Nephron (organoid): ENCODE measurements around the gene PSMA6.
A peak's percentile ranks its signal among the peaks of the same experiment; 100 is the strongest.
"Not testable (repeated sequence)": the region's sequence is repeated elsewhere in the genome, so short reads cannot be mapped to it uniquely, and the experiment has no call there.

Experiments
- H3K27ac Mint-ChIP-seq, 3 experiments: 2 replicates each; pipeline ENCODE4 v1.8.0; 2020; ENCODE audit warnings: mixed read lengths in 3 of 3, mild to moderate bottlenecking in 2 of 3, moderate library complexity in 1 of 3
- H3K27me3 Mint-ChIP-seq: 2 replicates; pipeline ENCODE4 v1.8.0; 2021; ENCODE audit warnings: low read depth, mild to moderate bottlenecking, moderate library complexity, mixed read lengths
- H3K36me3 Mint-ChIP-seq: 2 replicates; pipeline ENCODE4 v1.8.0; 2020; ENCODE audit warnings: low read depth, mixed read lengths
- H3K4me1 Mint-ChIP-seq: 2 replicates; pipeline ENCODE4 v1.8.0; 2020; ENCODE audit warnings: mixed read lengths
- H3K4me3 Mint-ChIP-seq, 3 experiments: 2 replicates each; pipeline ENCODE4 v1.8.0; 2020; ENCODE audit warnings: mild to moderate bottlenecking in 3 of 3, mixed read lengths in 3 of 3, moderate library complexity in 2 of 3
- H3K9me3 Mint-ChIP-seq: 2 replicates; pipeline ENCODE4 v1.8.0; 2020; ENCODE audit warnings: mixed read lengths
- TF ChIP-seq, protein P1 (sequence below), 3 experiments: fragments of 200-600 bp; sonication (generic); IDR thresholded peaks; one replicate each; pipeline ENCODE4 v1.5.0; 2021; ENCODE audit warnings: antibody characterized with exemption in 3 of 3; ENCODE audit not compliant: unreplicated experiment in 3 of 3

Gene PSMA6

DNA sequence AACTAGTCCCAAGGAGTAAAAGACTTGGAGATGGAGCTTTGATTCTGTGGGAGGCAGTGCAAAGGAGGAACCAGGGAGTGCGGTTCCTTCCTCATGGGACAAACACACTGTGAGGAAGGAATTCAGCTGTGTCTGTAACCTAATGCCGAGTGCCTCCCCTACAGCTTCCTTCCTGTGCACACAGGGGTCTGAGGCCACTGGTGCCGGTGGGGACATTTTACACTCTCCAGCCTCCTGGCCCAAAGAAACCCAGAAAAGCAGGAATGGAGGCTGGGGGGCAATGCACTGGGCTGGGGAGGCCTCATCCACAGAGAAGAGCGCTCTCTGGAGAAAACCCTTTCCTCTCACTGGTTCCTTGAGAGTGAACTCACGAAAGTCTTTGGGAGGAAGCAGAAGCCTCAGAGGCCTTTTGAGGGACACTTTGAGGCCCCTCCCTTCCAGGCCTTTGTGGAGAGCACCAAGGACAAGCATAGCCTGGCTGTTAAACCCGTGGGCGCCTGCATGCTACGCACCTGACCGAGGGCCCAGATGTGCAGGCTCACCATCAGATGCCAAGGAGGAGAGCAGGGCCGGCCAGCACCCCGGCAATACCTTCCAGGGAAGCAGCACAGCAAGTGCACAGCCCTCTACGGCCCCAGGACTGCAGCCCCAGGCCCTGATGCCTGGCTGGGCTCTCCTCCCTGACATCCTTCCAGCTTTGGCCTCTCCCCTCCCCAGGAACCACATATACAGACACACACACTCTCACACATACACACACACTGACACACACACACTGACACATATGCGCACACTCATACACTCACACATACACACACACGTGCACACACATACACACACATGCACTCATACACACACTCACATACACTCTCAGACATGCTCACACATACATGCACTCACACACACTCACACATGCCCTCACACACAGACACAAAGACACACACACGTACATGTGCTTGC is 60.4 kb downstream of the PSMA6 start:
- no peaks in the 10 kb centered on the region for H3K9me3 Mint-ChIP-seq
- TF ChIP-seq, protein P1, sequence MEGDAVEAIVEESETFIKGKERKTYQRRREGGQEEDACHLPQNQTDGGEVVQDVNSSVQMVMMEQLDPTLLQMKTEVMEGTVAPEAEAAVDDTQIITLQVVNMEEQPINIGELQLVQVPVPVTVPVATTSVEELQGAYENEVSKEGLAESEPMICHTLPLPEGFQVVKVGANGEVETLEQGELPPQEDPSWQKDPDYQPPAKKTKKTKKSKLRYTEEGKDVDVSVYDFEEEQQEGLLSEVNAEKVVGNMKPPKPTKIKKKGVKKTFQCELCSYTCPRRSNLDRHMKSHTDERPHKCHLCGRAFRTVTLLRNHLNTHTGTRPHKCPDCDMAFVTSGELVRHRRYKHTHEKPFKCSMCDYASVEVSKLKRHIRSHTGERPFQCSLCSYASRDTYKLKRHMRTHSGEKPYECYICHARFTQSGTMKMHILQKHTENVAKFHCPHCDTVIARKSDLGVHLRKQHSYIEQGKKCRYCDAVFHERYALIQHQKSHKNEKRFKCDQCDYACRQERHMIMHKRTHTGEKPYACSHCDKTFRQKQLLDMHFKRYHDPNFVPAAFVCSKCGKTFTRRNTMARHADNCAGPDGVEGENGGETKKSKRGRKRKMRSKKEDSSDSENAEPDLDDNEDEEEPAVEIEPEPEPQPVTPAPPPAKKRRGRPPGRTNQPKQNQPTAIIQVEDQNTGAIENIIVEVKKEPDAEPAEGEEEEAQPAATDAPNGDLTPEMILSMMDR (IDR thresholded peaks at IDR 0.05; ENCODE audit: unreplicated experiment in 3 of 3) = no peak
- H3K27me3 Mint-ChIP-seq = no peaks in the 10 kb centered on the region
- H3K27ac Mint-ChIP-seq = peak overlapping the region; percentile 76 to 85 (median 82)
- peak overlapping the region in 1 of 3 experiments; percentile 4 for H3K4me3 Mint-ChIP-seq
- H3K4me1 Mint-ChIP-seq = peaks cover 23% of the 10 kb centered on the region
- H3K36me3 Mint-ChIP-seq = no peaks in the 10 kb centered on the region

DNA sequence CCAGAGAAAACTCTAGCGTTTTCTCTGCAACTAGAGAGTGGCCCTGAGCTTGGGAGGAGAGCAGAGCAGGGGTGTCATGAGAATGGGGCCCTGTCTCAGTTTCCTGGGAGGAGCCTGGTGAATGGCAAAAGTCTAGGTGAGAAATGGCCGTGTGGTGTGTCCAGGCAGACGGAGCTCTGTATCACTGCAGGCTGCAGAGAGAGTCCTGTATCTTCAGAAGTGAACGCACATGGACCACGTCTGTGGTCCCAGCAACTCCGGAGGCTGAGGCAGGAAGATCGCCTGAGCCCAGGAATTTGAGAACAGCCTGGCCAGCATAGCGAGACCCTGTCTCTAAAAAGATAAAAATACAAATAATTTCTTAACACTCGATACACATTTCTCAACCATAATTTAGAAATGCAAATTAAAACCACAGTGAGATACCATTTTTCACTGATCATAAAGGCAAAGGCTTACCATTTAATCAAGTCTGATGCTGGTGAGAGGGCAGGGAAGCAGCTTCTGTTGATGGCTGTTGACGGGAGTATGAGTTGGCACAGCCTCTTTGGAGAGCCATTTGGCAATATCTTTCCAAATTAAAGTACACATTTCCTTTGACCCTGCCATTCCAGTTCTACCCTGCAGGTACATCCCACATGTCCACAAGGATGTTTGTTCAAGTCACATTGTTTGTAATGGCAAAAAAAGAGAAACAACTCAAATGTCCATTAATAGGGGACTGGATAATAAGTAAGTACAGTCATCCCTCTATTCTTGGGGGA is 61.4 kb downstream of the PSMA6 start:
- Mint-ChIP-seq H3K27me3 (no peaks in the 10 kb centered on the region), H3K4me1 (peaks cover 14% of the 10 kb centered on the region), H3K4me3 (no peak overlapping the region), H3K9me3 (no peaks in the 10 kb centered on the region), H3K36me3 (no peaks in the 10 kb centered on the region), H3K27ac (peak overlapping the region; percentile 66 to 85 (median 82))
- TF ChIP-seq, protein P1 (IDR thresholded peaks at IDR 0.05; ENCODE audit: unreplicated experiment in 3 of 3) = no peak

DNA sequence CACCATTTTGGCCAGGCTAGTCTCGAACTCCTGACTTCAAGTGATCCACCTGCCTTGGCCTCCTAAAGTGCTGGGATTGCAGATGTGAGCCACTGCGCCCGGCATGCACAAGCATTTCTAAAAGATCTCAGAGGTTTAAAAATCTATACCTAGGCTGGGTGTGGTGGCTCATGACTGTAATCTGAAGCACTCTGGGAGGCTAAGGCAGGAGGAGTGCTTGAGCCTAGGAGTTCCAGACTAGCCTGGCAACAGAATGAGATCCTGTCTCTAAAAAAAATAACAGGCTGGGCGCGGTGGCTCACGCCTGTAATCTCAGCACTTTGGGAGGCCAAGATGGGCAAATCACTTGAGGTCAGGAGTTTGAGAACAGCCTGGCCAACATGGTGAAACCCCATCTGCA is 63.1 kb downstream of the PSMA6 start:
- not testable (repeated sequence) for H3K27me3 Mint-ChIP-seq, H3K4me3 Mint-ChIP-seq, H3K27ac Mint-ChIP-seq, H3K36me3 Mint-ChIP-seq, H3K9me3 Mint-ChIP-seq
- peaks cover 14% of the 10 kb centered on the region for H3K4me1 Mint-ChIP-seq

DNA sequence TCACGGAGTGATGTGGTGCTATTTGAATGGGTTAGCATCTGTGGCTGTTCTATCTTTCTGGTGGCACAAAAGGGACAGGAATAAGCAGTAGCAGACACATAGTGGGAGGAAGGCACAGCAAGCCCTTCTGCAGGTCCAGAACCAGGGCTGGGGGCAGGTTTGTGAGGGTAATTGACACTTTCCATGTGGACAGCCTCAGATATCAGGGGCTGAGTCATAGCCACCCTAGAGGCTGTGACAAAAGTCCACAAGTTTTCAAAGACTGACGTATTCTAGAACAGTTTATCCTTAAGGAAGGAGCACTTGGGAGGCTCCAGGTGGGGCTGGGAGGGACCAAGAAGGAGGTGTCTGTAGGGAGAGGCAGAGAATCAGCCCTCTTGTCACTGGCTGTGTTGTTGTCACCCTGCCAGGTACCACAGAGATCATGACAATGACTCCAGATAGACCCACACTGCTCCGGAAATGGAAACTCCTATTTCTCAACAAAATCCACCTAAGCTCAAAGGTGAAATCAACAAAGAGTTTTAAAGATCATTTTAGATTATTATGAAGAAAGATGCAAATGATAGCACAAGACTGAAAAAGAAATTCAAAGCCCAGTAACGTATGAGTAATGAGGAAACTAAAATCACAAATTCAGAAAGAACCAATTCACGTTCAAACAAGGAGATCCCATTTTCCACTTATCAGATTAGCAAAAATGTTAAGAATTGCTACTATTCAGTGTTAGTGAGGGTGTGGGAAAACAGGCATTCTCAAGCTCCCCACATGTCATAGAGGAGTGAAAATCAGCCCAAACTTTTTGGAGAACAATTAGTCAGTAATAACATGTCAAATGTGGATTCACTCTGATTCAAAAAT is 64.0 kb downstream of the PSMA6 start:
- H3K27me3 Mint-ChIP-seq = no peaks in the 10 kb centered on the region
- peaks cover 14% of the 10 kb centered on the region for H3K4me1 Mint-ChIP-seq
- no peaks in the 10 kb centered on the region for H3K36me3 Mint-ChIP-seq
- TF ChIP-seq, protein P1 (IDR thresholded peaks at IDR 0.05; ENCODE audit: unreplicated experiment in 3 of 3) = no peak
- no peak overlapping the region for H3K4me3 Mint-ChIP-seq
- peak overlapping the region in 1 of 3 experiments; percentile 73 for H3K27ac Mint-ChIP-seq
- H3K9me3 Mint-ChIP-seq = no peaks in the 10 kb centered on the region

DNA sequence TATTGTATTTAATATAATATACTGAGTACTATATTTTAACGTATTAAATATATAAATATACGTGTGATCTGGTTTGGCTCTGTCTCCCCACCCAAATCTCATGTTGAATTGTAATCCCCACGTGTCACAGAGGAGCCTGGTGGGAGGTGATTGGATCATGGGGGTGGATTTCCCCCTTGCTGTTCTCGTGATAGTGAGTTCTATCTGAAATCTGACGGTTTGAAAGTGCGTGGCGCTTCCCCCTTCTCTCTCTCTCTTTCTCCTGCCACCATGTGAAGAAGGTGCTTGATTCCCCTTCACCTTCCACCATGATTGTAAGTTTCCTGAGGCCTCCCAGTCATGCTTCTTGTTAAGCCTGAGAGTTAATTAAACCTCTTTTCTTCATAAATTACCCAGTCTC is 67.5 kb downstream of the PSMA6 start:
- H3K36me3 Mint-ChIP-seq, H3K27me3 Mint-ChIP-seq, H3K9me3 Mint-ChIP-seq, H3K4me3 Mint-ChIP-seq, H3K27ac Mint-ChIP-seq: not testable (repeated sequence)
- H3K4me1 Mint-ChIP-seq = peaks cover 11% of the 10 kb centered on the region

DNA sequence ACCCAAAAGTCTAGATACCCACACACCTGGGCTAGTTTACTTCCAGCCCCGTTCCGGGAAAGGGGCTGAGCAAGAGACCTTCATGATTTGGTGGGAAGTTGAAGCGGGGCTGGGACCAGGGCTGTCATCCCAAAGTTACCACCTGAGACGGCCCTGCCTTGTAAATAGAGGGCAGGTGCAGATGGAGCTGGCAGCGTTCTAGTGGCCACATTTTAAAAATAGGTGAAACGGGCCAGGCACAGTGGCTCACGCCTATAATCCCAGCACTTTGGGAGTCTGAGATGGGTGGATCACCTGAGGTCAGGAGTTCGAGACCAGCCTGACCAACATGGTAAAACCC is 68.9 kb downstream of the PSMA6 start:
- TF ChIP-seq, protein P1 (IDR thresholded peaks at IDR 0.05; ENCODE audit: unreplicated experiment in 3 of 3) = no peak
- H3K9me3 Mint-ChIP-seq = no peaks in the 10 kb centered on the region

More for the DNA sequence above, 68.9 kb downstream of the PSMA6 start:
- no peak overlapping the region for H3K4me3 Mint-ChIP-seq
- peaks cover 15% of the 10 kb centered on the region for H3K4me1 Mint-ChIP-seq
- no peaks in the 10 kb centered on the region for H3K36me3 Mint-ChIP-seq
- H3K27ac Mint-ChIP-seq = no peak overlapping the region
- H3K27me3 Mint-ChIP-seq = no peaks in the 10 kb centered on the region
